ENCODE measurements around the gene LRRC66.

GRCh38 chr4:52049266-52049665 is 29.1 kb upstream of the LRRC66 start:
- no peak for TF ChIP-seq EZH2phosphoT487 (IDR thresholded peaks at IDR 0.05)
- TF ChIP-seq CTCF (IDR thresholded peaks at IDR 0.05) = no peak
- no peak for TF ChIP-seq EZH2 (IDR thresholded peaks at IDR 0.05)
